SK-N-SH (cell line): ENCODE measurements around the gene MGAT5B.

Experiments used
- CTCF ChIP-seq: fragments of 200-600 bp; sonication (generic); IDR thresholded peaks from 2 replicates; pipeline ENCODE4 v1.6.1; 2017; ENCODE audit warnings: antibody characterized with exemption, mild to moderate bottlenecking, moderate library complexity
- EP300 ChIP-seq, 2 experiments: IDR thresholded peaks; 2 replicates each; pipeline versions ENCODE4 v1.4.0 to v1.6.1; 2012; ENCODE audit warnings: borderline replicate concordance in 1 of 2, low read depth in 1 of 2, low read length in 1 of 2
- EZH2phosphoT487 ChIP-seq: fragments of 200-600 bp; sonication (generic); IDR thresholded peaks from 2 replicates; pipeline ENCODE4 v1.6.1; 2017; ENCODE audit warnings: low read depth, mixed run types, mild to moderate bottlenecking, antibody characterized with exemption, moderate library complexity, borderline replicate concordance
- GABPA ChIP-seq: IDR thresholded peaks from 2 replicates; pipeline ENCODE4 v1.4.0; 2012; ENCODE audit warnings: low read depth, mild to moderate bottlenecking
- JUND ChIP-seq: IDR thresholded peaks from 2 replicates; pipeline ENCODE4 v1.4.0; 2012
- MXI1 ChIP-seq: IDR thresholded peaks from 2 replicates; pipeline ENCODE4 v1.6.1; 2012; ENCODE audit warnings: mild to moderate bottlenecking, low read depth, low read length, improper control_type of control experiment
- POLR2AphosphoS5 ChIP-seq: IDR thresholded peaks from 2 replicates; pipeline ENCODE4 v1.6.1; 2012; ENCODE audit warnings: low read depth, low read length
- RAD21 ChIP-seq: IDR thresholded peaks from 2 replicates; pipeline ENCODE4 v1.6.1; 2012; ENCODE audit warnings: mild to moderate bottlenecking, low read length
- RCOR1 ChIP-seq: fragments of 150-350 bp; IDR thresholded peaks from 2 replicates; pipeline ENCODE4 v1.6.1; 2017; ENCODE audit warnings: antibody characterized with exemption, low read length
- REST ChIP-seq: IDR thresholded peaks from 2 replicates; pipeline ENCODE4 v1.6.1; 2012; ENCODE audit warnings: mild to moderate bottlenecking, low read depth, low read length, moderate library complexity
- SIN3A ChIP-seq: IDR thresholded peaks from 2 replicates; pipeline ENCODE4 v1.6.1; 2012; ENCODE audit warnings: low read depth, mild to moderate bottlenecking, low read length, moderate library complexity, borderline replicate concordance
- USF1 ChIP-seq: IDR thresholded peaks from 2 replicates; pipeline ENCODE4 v1.4.0; 2012; ENCODE audit warnings: low read depth, borderline replicate concordance
- TF ChIP-seq, protein P1 (sequence below): IDR thresholded peaks from 2 replicates; pipeline ENCODE4 v1.4.0; 2012; ENCODE audit warnings: low read depth

DNA sequence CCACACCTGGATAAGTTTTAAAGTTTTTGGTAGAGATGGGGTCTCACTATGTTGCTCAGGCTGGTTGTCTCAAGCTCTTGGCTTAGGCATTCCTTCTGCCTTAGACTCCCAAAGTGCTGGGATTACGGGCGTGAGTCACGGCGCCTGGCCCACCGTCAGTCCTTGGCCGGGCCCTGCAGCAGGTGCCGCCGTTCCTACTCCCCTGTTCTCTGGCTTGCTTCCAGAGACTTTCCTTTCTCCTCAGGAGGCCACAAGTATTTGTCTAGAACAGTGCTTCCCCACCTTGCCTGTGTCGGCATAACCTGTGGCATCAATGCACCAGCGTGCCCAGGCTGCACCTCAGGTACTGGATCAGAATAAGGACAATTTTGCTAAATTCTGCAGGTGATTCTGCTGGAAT, 3.0 kb upstream of the MGAT5B start:
- TF ChIP-seq RCOR1 (no peak), REST (no peak), CTCF (no peak), JUND (no peak), SIN3A (no peak), RAD21 (no peak), GABPA (no peak), EP300 (IDR thresholded peaks at IDR 0.05; ENCODE audit: borderline replicate concordance in 1 of 2, low read depth in 1 of 2, low read length in 1 of 2) (no peak), POLR2AphosphoS5 (no peak), USF1 (no peak), MXI1 (no peak), EZH2phosphoT487 (no peak)
- TF ChIP-seq, protein P1, sequence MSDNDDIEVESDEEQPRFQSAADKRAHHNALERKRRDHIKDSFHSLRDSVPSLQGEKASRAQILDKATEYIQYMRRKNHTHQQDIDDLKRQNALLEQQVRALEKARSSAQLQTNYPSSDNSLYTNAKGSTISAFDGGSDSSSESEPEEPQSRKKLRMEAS = no peak
